ENCODE data around the gene GSAP. TPM values are rescaled to one million over a fixed set of nuclear protein-coding genes. Genes with fewer than 3 reads are reported as not detected.

Gene GSAP
- total RNA-seq, 4 donors from 2014 or later, result 12.6 to 22.8 (median 17.0) TPM

GRCh38 chr7:77409005-77409738 is 7.0 kb downstream of the GSAP start:
- TF ChIP-seq POLR2AphosphoS5 (IDR thresholded peaks at IDR 0.05) (no peak), CTCF (IDR thresholded peaks at IDR 0.05) (no peak), POLR2A (IDR thresholded peaks at IDR 0.05; ENCODE audit: low read depth) (no peak), EP300 (IDR thresholded peaks at IDR 0.05) (no peak)
- Histone ChIP-seq H3K27me3 (no peaks in the 10 kb centered on the region), H3K9me3 (no peaks in the 10 kb centered on the region), H3K4me3 (no peak overlapping the region), H3K36me3 (no peaks in the 10 kb centered on the region), H3K27ac (replicated peaks in 1 of 4) (no peak overlapping the region), H3K4me1 (peaks cover 0 to 33% (median 26%) of the 10 kb centered on the region in 4 donors)
- intact Hi-C loops (cut with DNase I), result no loop called here
- 81% methylated on average over 7 of the region's 7 CpGs for WGBS
- no peak for DNase-seq (ENCODE audit: extremely low spot score)

GRCh38 chr7:77407906-77408305 is 8.2 kb downstream of the GSAP start:
- Histone ChIP-seq H3K36me3 (no peaks in the 10 kb centered on the region), H3K27me3 (no peaks in the 10 kb centered on the region), H3K4me1 (peaks cover 0 to 23% (median 18%) of the 10 kb centered on the region in 4 donors), H3K27ac (replicated peaks in 1 of 4) (no peak overlapping the region), H3K4me3 (no peak overlapping the region), H3K9me3 (no peaks in the 10 kb centered on the region)
- DNase-seq (ENCODE audit: extremely low spot score), result no peak
- intact Hi-C loops (cut with DNase I), result no loop called here
- no peak for TF ChIP-seq POLR2AphosphoS5 (IDR thresholded peaks at IDR 0.05)

GRCh38 chr7:77406421-77406820 is 9.7 kb downstream of the GSAP start:
- WGBS, result 95% methylated on average over 4 of the region's 4 CpGs
- H3K4me1 ChIP-seq, result peaks cover 0 to 23% (median 17%) of the 10 kb centered on the region in 4 donors
- no peak overlapping the region for H3K4me3 ChIP-seq
- DNase-seq (ENCODE audit: extremely low spot score), result no peak
- intact Hi-C loops (cut with DNase I), result no loop called here
- no peak overlapping the region for H3K27ac ChIP-seq (replicated peaks in 1 of 4)
- H3K36me3 ChIP-seq, result no peaks in the 10 kb centered on the region
- no peaks in the 10 kb centered on the region for H3K27me3 ChIP-seq
- H3K9me3 ChIP-seq, result no peaks in the 10 kb centered on the region
- TF ChIP-seq POLR2AphosphoS5 (IDR thresholded peaks at IDR 0.05), result no peak
- TF ChIP-seq POLR2A (IDR thresholded peaks at IDR 0.05; ENCODE audit: low read depth), result no peak
- no peak for TF ChIP-seq EP300 (IDR thresholded peaks at IDR 0.05)
- no peak for TF ChIP-seq CTCF (IDR thresholded peaks at IDR 0.05)

- no peaks in the 10 kb centered on the region for H3K36me3 ChIP-seq
- H3K27me3 ChIP-seq, result no peaks in the 10 kb centered on the region
- H3K27ac ChIP-seq (replicated peaks in 1 of 4), result no peak overlapping the region
- no peak for DNase-seq (ENCODE audit: extremely low spot score)
- intact Hi-C loops (cut with DNase I), result no loop called here
- WGBS, result 93% methylated on average over 2 of the region's 2 CpGs
- H3K4me1 ChIP-seq, result peaks cover 0 to 11% (median 7%) of the 10 kb centered on the region in 4 donors
- H3K9me3 ChIP-seq, result no peaks in the 10 kb centered on the region
- no peak overlapping the region for H3K4me3 ChIP-seq
- TF ChIP-seq POLR2AphosphoS5 (IDR thresholded peaks at IDR 0.05) (no peak), CTCF (IDR thresholded peaks at IDR 0.05) (no peak), EP300 (IDR thresholded peaks at IDR 0.05) (no peak), POLR2A (IDR thresholded peaks at IDR 0.05; ENCODE audit: low read depth) (no peak)
Measured at GRCh38 chr7:77404641-77405040, 11.5 kb downstream of the GSAP start.

GRCh38 chr7:77403957-77404356 is 12.2 kb downstream of the GSAP start:
- no peak for DNase-seq (ENCODE audit: extremely low spot score)

More at GRCh38 chr7:77403957-77404356, 12.2 kb downstream of the GSAP start:
- no peaks in the 10 kb centered on the region for H3K36me3 ChIP-seq
- 77% methylated on average over 2 of the region's 2 CpGs for WGBS
- intact Hi-C loops (cut with DNase I), result no loop called here
- no peak overlapping the region for H3K4me3 ChIP-seq
- peaks cover 0 to 6% (median 2%) of the 10 kb centered on the region in 4 donors for H3K4me1 ChIP-seq
- no peak overlapping the region for H3K27ac ChIP-seq (replicated peaks in 1 of 4)
- no peak for TF ChIP-seq POLR2AphosphoS5 (IDR thresholded peaks at IDR 0.05)
- no peak for TF ChIP-seq EP300 (IDR thresholded peaks at IDR 0.05)
- TF ChIP-seq POLR2A (IDR thresholded peaks at IDR 0.05; ENCODE audit: low read depth), result no peak
- no peak for TF ChIP-seq CTCF (IDR thresholded peaks at IDR 0.05)
- H3K27me3 ChIP-seq, result no peaks in the 10 kb centered on the region
- no peaks in the 10 kb centered on the region for H3K9me3 ChIP-seq

Data from esophagus muscularis mucosa (tissue), 4 donors.